ENCODE results near the gene SIAH3. TPM values are rescaled to one million over a fixed set of nuclear protein-coding genes. Genes with fewer than 3 reads are reported as not detected.

The SIAH3 gene
- total RNA-seq, 1 experiment from 2014 or later = not detected

DNA sequence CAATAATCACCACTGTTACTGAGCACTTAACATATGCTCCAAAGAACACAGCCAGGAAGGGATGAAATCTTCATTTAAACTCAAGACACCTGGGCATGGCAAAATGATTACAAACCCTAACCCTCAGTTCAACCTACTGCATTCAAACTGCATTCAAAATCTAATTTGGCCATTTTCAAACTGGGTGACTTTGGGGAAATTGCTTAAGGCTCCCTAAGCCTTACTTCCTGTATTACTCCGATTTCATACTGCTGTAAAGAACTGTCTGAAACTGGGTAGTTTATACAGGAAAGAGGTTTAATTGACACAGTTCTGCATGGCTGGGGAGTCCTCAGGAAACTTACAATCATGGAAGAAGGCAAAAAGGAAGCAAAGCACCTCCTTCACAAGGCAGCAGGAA lies 99.0 kb downstream of the SIAH3 start:
- no peaks in the 10 kb centered on the region for H3F3A ChIP-seq (ENCODE audit: low read length, unreplicated experiment)
- H3K9ac ChIP-seq (ENCODE audit: low read length) = no peak overlapping the region
- TF ChIP-seq EZH2 (IDR thresholded peaks at IDR 0.05; ENCODE audit: low read length, unreplicated experiment) = no peak
- peaks cover 14% of the 10 kb centered on the region for H3K27me3 ChIP-seq (ENCODE audit: low read length)
- no peak overlapping the region for H3K4me3 ChIP-seq (ENCODE audit: low read length)
- no peaks in the 10 kb centered on the region for H4K20me1 ChIP-seq (ENCODE audit: low read length)
- no peak overlapping the region for H3K27ac ChIP-seq (ENCODE audit: low read length)
- no peak for ATAC-seq
- H2AFZ ChIP-seq (ENCODE audit: low read length) = no peak overlapping the region
- no peaks in the 10 kb centered on the region for H3K79me2 ChIP-seq (ENCODE audit: low read length)
- no peak overlapping the region for H3K4me2 ChIP-seq (ENCODE audit: low read length)
- no peaks in the 10 kb centered on the region for H3K9me3 ChIP-seq (ENCODE audit: low read length)
- POLR2A ChIA-PET (ENCODE audit: unreplicated experiment) = no interaction called here
- H3K36me3 ChIP-seq (ENCODE audit: low read depth, low read length) = no peaks in the 10 kb centered on the region
- BruUV-seq (replicated peaks) = no TSS peak
- CTCF ChIA-PET = no interaction called here
- no peak for DNase-seq
- H3K9me2 ChIP-seq (replicated peaks; ENCODE audit: low read length) = no peaks in the 10 kb centered on the region
- H3K4me1 ChIP-seq (ENCODE audit: insufficient read depth, low read length) = no peaks in the 10 kb centered on the region
- intact Hi-C loops (cut with micrococcal nuclease) = no loop called here

DNA sequence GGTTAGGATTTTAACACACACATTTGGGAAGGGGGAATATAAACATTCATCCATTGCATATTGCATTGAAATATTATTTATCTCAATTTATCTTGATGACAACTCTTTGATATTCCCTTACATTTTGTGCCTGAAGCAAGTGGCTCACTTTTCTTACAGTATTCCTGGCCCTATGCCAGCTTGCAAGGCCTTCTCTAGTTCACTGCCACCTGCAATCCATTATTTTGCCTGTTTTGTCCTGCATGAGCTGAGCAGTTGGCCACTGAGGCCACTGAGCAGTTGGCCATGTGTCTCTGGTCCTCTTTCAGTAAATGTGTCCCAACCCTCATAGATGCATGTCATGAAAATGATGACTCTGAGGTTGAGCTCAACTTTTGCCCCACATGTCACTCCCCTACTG lies 99.7 kb downstream of the SIAH3 start:
- POLR2A ChIA-PET (ENCODE audit: unreplicated experiment) = no interaction called here
- BruUV-seq (replicated peaks) = no TSS peak

DNA sequence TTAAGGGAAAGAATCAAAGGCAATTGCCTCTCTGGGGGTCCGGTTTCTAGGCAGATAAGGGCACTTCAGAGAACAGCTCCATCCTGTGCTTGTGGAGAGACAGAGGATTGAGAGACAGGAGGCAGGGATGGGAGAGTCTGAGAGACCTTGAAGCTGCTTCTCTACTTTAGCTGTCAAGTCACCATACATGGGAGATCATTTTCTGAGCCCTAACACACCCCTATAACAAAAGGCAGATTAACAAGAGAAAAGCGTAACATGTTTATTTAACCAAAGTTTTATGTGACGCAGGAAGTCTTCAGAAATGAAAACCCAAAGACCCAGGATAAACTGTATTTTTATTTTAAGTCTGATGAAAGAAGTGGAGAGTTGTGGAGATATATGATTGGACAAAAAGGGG lies 101.0 kb downstream of the SIAH3 start:
- ATAC-seq (no peak), DNase-seq (no peak)
- Histone ChIP-seq H3F3A (ENCODE audit: low read length, unreplicated experiment) (no peaks in the 10 kb centered on the region), H3K9me3 (ENCODE audit: low read length) (no peaks in the 10 kb centered on the region), H4K20me1 (ENCODE audit: low read length) (no peaks in the 10 kb centered on the region), H3K9me2 (replicated peaks; ENCODE audit: low read length) (no peaks in the 10 kb centered on the region), H3K27ac (ENCODE audit: low read length) (no peak overlapping the region), H3K79me2 (ENCODE audit: low read length) (no peaks in the 10 kb centered on the region), H3K27me3 (ENCODE audit: low read length) (peaks cover 14% of the 10 kb centered on the region), H3K9ac (ENCODE audit: low read length) (no peak overlapping the region), H3K4me2 (ENCODE audit: low read length) (no peak overlapping the region), H2AFZ (ENCODE audit: low read length) (no peak overlapping the region), H3K4me3 (ENCODE audit: low read length) (no peak overlapping the region), H3K36me3 (ENCODE audit: low read depth, low read length) (no peaks in the 10 kb centered on the region), H3K4me1 (ENCODE audit: insufficient read depth, low read length) (no peaks in the 10 kb centered on the region)
- BruUV-seq (replicated peaks) = no TSS peak
- intact Hi-C loops (cut with micrococcal nuclease) = no loop called here
- POLR2A ChIA-PET (ENCODE audit: unreplicated experiment) = no interaction called here
- TF ChIP-seq, protein P1, sequence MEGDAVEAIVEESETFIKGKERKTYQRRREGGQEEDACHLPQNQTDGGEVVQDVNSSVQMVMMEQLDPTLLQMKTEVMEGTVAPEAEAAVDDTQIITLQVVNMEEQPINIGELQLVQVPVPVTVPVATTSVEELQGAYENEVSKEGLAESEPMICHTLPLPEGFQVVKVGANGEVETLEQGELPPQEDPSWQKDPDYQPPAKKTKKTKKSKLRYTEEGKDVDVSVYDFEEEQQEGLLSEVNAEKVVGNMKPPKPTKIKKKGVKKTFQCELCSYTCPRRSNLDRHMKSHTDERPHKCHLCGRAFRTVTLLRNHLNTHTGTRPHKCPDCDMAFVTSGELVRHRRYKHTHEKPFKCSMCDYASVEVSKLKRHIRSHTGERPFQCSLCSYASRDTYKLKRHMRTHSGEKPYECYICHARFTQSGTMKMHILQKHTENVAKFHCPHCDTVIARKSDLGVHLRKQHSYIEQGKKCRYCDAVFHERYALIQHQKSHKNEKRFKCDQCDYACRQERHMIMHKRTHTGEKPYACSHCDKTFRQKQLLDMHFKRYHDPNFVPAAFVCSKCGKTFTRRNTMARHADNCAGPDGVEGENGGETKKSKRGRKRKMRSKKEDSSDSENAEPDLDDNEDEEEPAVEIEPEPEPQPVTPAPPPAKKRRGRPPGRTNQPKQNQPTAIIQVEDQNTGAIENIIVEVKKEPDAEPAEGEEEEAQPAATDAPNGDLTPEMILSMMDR (conservative IDR thresholded peaks at IDR 0.05; ENCODE audit: low read depth, low read length) = no peak
- TF ChIP-seq EZH2phosphoT487 (IDR thresholded peaks at IDR 0.05; ENCODE audit: borderline replicate concordance, low read length) (no peak), EZH2 (IDR thresholded peaks at IDR 0.05; ENCODE audit: low read length, unreplicated experiment) (no peak)
- CTCF ChIA-PET = no interaction called here

More for the DNA sequence above, 99.7 kb downstream of the SIAH3 start:
- CTCF ChIA-PET = no interaction called here
- TF ChIP-seq EZH2 (IDR thresholded peaks at IDR 0.05; ENCODE audit: low read length, unreplicated experiment) = no peak
- TF ChIP-seq, protein P1 (conservative IDR thresholded peaks at IDR 0.05; ENCODE audit: low read depth, low read length) = no peak
- no peak for TF ChIP-seq EZH2phosphoT487 (IDR thresholded peaks at IDR 0.05; ENCODE audit: borderline replicate concordance, low read length)
- Histone ChIP-seq H3K9ac (ENCODE audit: low read length) (no peak overlapping the region), H3K4me3 (ENCODE audit: low read length) (no peak overlapping the region), H3F3A (ENCODE audit: low read length, unreplicated experiment) (no peaks in the 10 kb centered on the region), H3K36me3 (ENCODE audit: low read depth, low read length) (no peaks in the 10 kb centered on the region), H3K9me2 (replicated peaks; ENCODE audit: low read length) (no peaks in the 10 kb centered on the region), H3K79me2 (ENCODE audit: low read length) (no peaks in the 10 kb centered on the region), H2AFZ (ENCODE audit: low read length) (no peak overlapping the region), H3K27me3 (ENCODE audit: low read length) (peaks cover 14% of the 10 kb centered on the region), H3K27ac (ENCODE audit: low read length) (no peak overlapping the region), H4K20me1 (ENCODE audit: low read length) (no peaks in the 10 kb centered on the region), H3K9me3 (ENCODE audit: low read length) (no peaks in the 10 kb centered on the region), H3K4me1 (ENCODE audit: insufficient read depth, low read length) (no peaks in the 10 kb centered on the region), H3K4me2 (ENCODE audit: low read length) (no peak overlapping the region)
- intact Hi-C loops (cut with micrococcal nuclease) = no loop called here
- ATAC-seq = no peak
- no peak for DNase-seq

All from PC-3 (cell line).